Measurements from ENCODE around the gene IFIT2. TPM values are rescaled to one million over a fixed set of nuclear protein-coding genes. Genes with fewer than 3 reads are reported as not detected.

Gene IFIT2
- total RNA-seq, 1 experiment from 2014 or later = not detected

DNA sequence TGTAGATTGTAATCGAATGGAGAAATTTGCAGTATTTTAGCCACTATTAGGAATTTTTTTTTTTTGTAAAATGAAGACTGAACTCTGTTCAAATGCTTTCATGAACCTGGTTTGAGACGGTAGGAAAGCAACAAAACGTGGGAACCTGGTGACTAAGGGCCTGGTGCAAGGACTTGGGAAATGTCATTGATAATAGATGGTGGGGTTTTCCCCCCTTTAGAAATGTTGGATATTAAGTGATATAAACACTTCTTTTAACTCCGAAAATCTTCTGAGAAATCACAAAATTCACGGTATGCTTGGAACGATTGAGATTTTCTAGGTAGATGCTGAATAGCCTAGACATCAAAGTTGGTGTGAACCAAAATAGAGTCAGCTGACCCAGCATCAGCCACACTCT lies 6.4 kb downstream of the IFIT2 start:
- Histone ChIP-seq H2AFZ (ENCODE audit: low read length) (no peak overlapping the region), H2AK5ac (ENCODE audit: insufficient read length, low read length) (no peak overlapping the region), H3K14ac (ENCODE audit: insufficient read depth, low read length) (no peak overlapping the region), H3K4ac (ENCODE audit: low read depth, low read length) (no peak overlapping the region), H2BK12ac (ENCODE audit: insufficient read length, low read depth, low read length) (no peak overlapping the region), H3K23ac (ENCODE audit: insufficient read length, low read depth, low read length) (no peak overlapping the region), H4K5ac (ENCODE audit: insufficient read length, low read depth, low read length) (no peak overlapping the region), H3K9ac (ENCODE audit: extremely low read depth, insufficient read length, low read length) (no peak overlapping the region), H4K20me1 (ENCODE audit: control insufficient read depth, insufficient read depth, insufficient read length) (no peaks in the 10 kb centered on the region), H3K27me3 (ENCODE audit: insufficient read depth, low read length) (no peaks in the 10 kb centered on the region), H3T11ph (ENCODE audit: low read length) (no peak overlapping the region), H3K4me1 (ENCODE audit: insufficient read depth, low read length) (no peaks in the 10 kb centered on the region), H2BK15ac (ENCODE audit: low read depth, low read length) (no peak overlapping the region), H3K23me2 (ENCODE audit: insufficient read length, low read depth, low read length, poor library complexity, severe bottlenecking) (no peaks in the 10 kb centered on the region), H3K18ac (ENCODE audit: insufficient read length, low read depth, low read length) (no peak overlapping the region), H4K8ac (replicated peaks; ENCODE audit: insufficient read length, low read depth, low read length) (no peak overlapping the region), H2BK5ac (ENCODE audit: insufficient read length, low read length) (no peak overlapping the region), H3K56ac (ENCODE audit: insufficient read length, low read depth, low read length) (no peak overlapping the region), H3K27ac (ENCODE audit: insufficient read length, low read depth, low read length) (no peak overlapping the region), H3K79me1 (ENCODE audit: insufficient read depth, low read depth, low read length, poor library complexity, severe bottlenecking) (no peaks in the 10 kb centered on the region), H2BK120ac (ENCODE audit: low read depth, low read length, poor library complexity, severe bottlenecking) (no peak overlapping the region), H2BK20ac (ENCODE audit: low read depth, low read length, poor library complexity, severe bottlenecking) (no peak overlapping the region), H3K9me3 (ENCODE audit: control insufficient read depth, low read depth, low read length) (no peaks in the 10 kb centered on the region), H3K4me2 (ENCODE audit: insufficient read depth, insufficient read length, low read length) (no peak overlapping the region), H4K91ac (ENCODE audit: insufficient read length, low read depth, low read length) (no peak overlapping the region), H3K79me2 (ENCODE audit: insufficient read depth, low read length) (no peaks in the 10 kb centered on the region; the same call in 1 of the 2 replicates)
- no peak for DNase-seq
- no peak overlapping the region for H3K27ac Mint-ChIP-seq
- H3K36me3 Mint-ChIP-seq (ENCODE audit: insufficient read depth in 1 of 3, low read depth in 3 of 3) = no peaks in the 10 kb centered on the region; a peak in 1 of 7 replicates
- no peaks in the 10 kb centered on the region; the same call in 1 of the 2 replicates for H3K27me3 Mint-ChIP-seq (ENCODE audit: low read depth)
- H3K4me1 Mint-ChIP-seq = peaks cover 4% of the 10 kb centered on the region in 2 experiments
- TF ChIP-seq, protein P1, sequence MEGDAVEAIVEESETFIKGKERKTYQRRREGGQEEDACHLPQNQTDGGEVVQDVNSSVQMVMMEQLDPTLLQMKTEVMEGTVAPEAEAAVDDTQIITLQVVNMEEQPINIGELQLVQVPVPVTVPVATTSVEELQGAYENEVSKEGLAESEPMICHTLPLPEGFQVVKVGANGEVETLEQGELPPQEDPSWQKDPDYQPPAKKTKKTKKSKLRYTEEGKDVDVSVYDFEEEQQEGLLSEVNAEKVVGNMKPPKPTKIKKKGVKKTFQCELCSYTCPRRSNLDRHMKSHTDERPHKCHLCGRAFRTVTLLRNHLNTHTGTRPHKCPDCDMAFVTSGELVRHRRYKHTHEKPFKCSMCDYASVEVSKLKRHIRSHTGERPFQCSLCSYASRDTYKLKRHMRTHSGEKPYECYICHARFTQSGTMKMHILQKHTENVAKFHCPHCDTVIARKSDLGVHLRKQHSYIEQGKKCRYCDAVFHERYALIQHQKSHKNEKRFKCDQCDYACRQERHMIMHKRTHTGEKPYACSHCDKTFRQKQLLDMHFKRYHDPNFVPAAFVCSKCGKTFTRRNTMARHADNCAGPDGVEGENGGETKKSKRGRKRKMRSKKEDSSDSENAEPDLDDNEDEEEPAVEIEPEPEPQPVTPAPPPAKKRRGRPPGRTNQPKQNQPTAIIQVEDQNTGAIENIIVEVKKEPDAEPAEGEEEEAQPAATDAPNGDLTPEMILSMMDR (conservative IDR thresholded peaks at IDR 0.05) = no peak
- H3K9me3 Mint-ChIP-seq = no peaks in the 10 kb centered on the region
- H3K4me3 Mint-ChIP-seq = no peak overlapping the region
- WGBS (ENCODE audit: extremely low coverage, insufficient read length, low lambda C conversion rate) = no CpG with 5 or more reads among the region's 6 CpGs

Data from H9 (cell line).